ENCODE results near the gene FGF7.

GRCh38 chr15:49439678-49440395 is 16.8 kb downstream of the FGF7 start:
- no peak for TF ChIP-seq RELB (IDR thresholded peaks at IDR 0.05; ENCODE audit: low read depth)
- no peak for TF ChIP-seq CTCF (IDR thresholded peaks at IDR 0.05 in 2 of 3, conservative IDR thresholded peaks at IDR 0.05 in 1 of 3; ENCODE audit: control insufficient read depth in 2 of 3, extremely low read depth in 1 of 3, insufficient read depth in 1 of 3, low read depth in 3 of 3, low read length in 3 of 3)
- TF ChIP-seq POLR2A (IDR thresholded peaks at IDR 0.05; ENCODE audit: low read depth, low read length): no peak
- no peak for TF ChIP-seq SUPT20H (IDR thresholded peaks at IDR 0.05; ENCODE audit: borderline replicate concordance, control insufficient read depth, low read depth, low read length)
- no peak for TF ChIP-seq HDAC6 (IDR thresholded peaks at IDR 0.05; ENCODE audit: unreplicated experiment)
- TF ChIP-seq CHD1 (IDR thresholded peaks at IDR 0.05; ENCODE audit: low read depth, low read length): no peak
- no peak for TF ChIP-seq JUND (IDR thresholded peaks at IDR 0.05; ENCODE audit: low read depth, low read length)
- TF ChIP-seq GABPA (IDR thresholded peaks at IDR 0.05; ENCODE audit: low read depth): no peak
- TF ChIP-seq PBX3 (IDR thresholded peaks at IDR 0.05; ENCODE audit: insufficient replicate concordance, low read depth, low read length): no peak
- TF ChIP-seq SIX5 (IDR thresholded peaks at IDR 0.05; ENCODE audit: low read depth, low read length, severe bottlenecking): no peak
- TF ChIP-seq RB1 (IDR thresholded peaks at IDR 0.05; ENCODE audit: borderline replicate concordance): no peak
- TF ChIP-seq EP300 (IDR thresholded peaks at IDR 0.05; ENCODE audit: borderline replicate concordance in 1 of 2, control insufficient read depth in 1 of 2, low read depth in 2 of 2, low read length in 2 of 2): no peak
- no peak for TF ChIP-seq ZNF384 (IDR thresholded peaks at IDR 0.05; ENCODE audit: borderline replicate concordance, low read depth, low read length)
- no peak for TF ChIP-seq CREM (IDR thresholded peaks at IDR 0.05; ENCODE audit: low read depth)
